A673 (cell line): ENCODE results near the gene C9orf78. TPM values are rescaled to one million over a fixed set of nuclear protein-coding genes. Genes with fewer than 3 reads are reported as not detected.

Experiments
- BruUV-seq: library from RNA; stranded (reverse); fragments of 400-500 nt; replicated peaks from 2 replicates; lab custom pipeline; 2021; lab: Mats Ljungman, UMichigan
- CTCF ChIA-PET: fragments of 300-600 bp; sonication (Branson Sonifier 250); formaldehyde crosslinking; loops from one replicate; lab custom pipeline; 2022; ENCODE audit warnings: antibody characterized with exemption; lab: Charles Lee
- POLR2A ChIA-PET: fragments of 300-600 bp; sonication (Branson Sonifier 250); formaldehyde crosslinking; loops from one replicate; lab custom pipeline; 2022; ENCODE audit warnings: antibody characterized with exemption; ENCODE audit not compliant: low non-redundant PET; lab: Charles Lee
- DNase-seq: peaks from one replicate; pipeline ENCODE4 v3.0.0-alpha.2; 2015; ENCODE audit warnings: low spot score
- H3K27ac ChIP-seq: fragments of 200-600 bp; sonication (generic); 2 replicates; pipeline ENCODE4 v1.5.1; 2016; ENCODE audit warnings: mixed run types, low read depth, mild to moderate bottlenecking, mixed read lengths, antibody characterized with exemption, low read length; ENCODE audit not compliant: poor library complexity, severe bottlenecking
- H3K27me3 ChIP-seq: fragments of 200-600 bp; sonication (generic); replicated peaks from 2 replicates; pipeline ENCODE4 v1.6.1; 2017; ENCODE audit warnings: mixed run types, low read depth, mild to moderate bottlenecking, mixed read lengths, antibody characterized with exemption, low read length; ENCODE audit not compliant: insufficient read depth, poor library complexity
- H3K36me3 ChIP-seq: fragments of 200-600 bp; sonication (generic); 2 replicates; pipeline ENCODE4 v1.6.1; 2016; ENCODE audit warnings: mixed run types, mild to moderate bottlenecking, mixed read lengths, antibody characterized with exemption, low read length; ENCODE audit not compliant: insufficient read depth, poor library complexity, severe bottlenecking
- H3K4me1 ChIP-seq: fragments of 200-600 bp; sonication (generic); 2 replicates; pipeline ENCODE4 v1.6.1; 2017; ENCODE audit warnings: mixed run types, mild to moderate bottlenecking, mixed read lengths, antibody characterized with exemption, low read length; ENCODE audit not compliant: insufficient read depth, poor library complexity, severe bottlenecking
- H3K4me3 ChIP-seq: fragments of 200-600 bp; sonication (generic); 2 replicates; pipeline ENCODE4 v1.5.1; 2016; ENCODE audit warnings: low read depth, mixed run types, mild to moderate bottlenecking, mixed read lengths, low read length; ENCODE audit not compliant: poor library complexity, severe bottlenecking
- H3K9me3 ChIP-seq: fragments of 200-600 bp; sonication (generic); 2 replicates; pipeline ENCODE4 v1.6.1; 2016; ENCODE audit warnings: mixed run types, low read depth, mild to moderate bottlenecking, mixed read lengths, antibody characterized with exemption, low read length; ENCODE audit not compliant: poor library complexity, severe bottlenecking
- EZH2 ChIP-seq: fragments of 200-600 bp; sonication (generic); IDR thresholded peaks from 2 replicates; pipeline ENCODE4 v1.6.1; 2017; ENCODE audit warnings: borderline replicate concordance, low read depth, mild to moderate bottlenecking, mixed read lengths, antibody characterized with exemption, low read length; ENCODE audit not compliant: poor library complexity, severe bottlenecking
- intact Hi-C: fragments of 100-400 bp; cut with micrococcal nuclease; formaldehyde crosslinking; loops from one replicate; pipeline ENCODE4 v1.10.0; 2022; ENCODE audit not compliant: unreplicated experiment
- total RNA-seq: library from RNA; stranded (reverse); gene quantifications from 2 replicates; pipeline ENCODE4 v1.2.3, GENCODE V29; 2021
- TF ChIP-seq, protein P1 (sequence below): fragments of 300-800, 200-600 bp; sonication (generic); conservative IDR thresholded peaks from 2 replicates; pipeline ENCODE4 v1.5.1; 2017; ENCODE audit warnings: low read depth, mild to moderate bottlenecking, antibody characterized with exemption, low read length, moderate library complexity, mixed read lengths

Gene C9orf78
- total RNA-seq, 1 experiment from 2014 or later, result 60.4 TPM

DNA sequence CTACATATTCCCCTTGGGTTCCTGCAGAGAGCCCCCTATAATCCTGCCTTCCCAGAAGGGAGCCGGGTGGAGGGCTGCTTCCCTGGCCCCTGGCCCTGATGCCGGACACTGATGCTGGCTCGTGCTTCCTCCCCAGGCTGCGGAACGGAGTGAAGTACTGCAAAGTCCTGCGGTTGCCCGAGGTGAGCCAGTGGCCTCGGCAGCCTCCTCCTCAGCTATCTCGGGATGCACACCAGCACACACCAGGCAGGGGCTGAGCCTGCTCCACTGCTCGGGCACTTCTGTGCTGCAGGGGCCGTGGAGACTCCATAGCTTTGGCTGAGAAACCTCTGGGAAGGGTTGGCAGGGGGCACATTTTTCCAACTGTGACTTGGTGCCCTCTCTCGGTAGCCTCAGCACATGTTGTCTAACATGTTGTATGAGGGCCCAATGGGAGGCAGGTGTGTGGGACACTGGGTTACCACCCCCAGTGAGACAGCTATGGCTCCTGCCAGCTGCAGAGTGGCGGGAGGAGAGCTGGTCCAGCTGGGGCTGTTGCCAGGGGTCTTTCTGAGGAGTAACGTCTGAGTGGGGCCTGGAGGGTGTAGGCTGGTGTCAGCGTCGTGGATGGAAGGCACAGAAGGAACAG lies 38.6 kb upstream of the C9orf78 start:
- DNase-seq, result no peak
- H3K36me3 ChIP-seq, result peaks cover 2% of the 10 kb centered on the region
- H3K4me3 ChIP-seq, result no peak overlapping the region
- no peaks in the 10 kb centered on the region for H3K27me3 ChIP-seq
- no peak overlapping the region for H3K27ac ChIP-seq
- intact Hi-C loops, result no loop called here
- CTCF ChIA-PET, result no interaction called here
- H3K4me1 ChIP-seq, result no peaks in the 10 kb centered on the region
- no peak for TF ChIP-seq EZH2
- TF ChIP-seq, protein P1, sequence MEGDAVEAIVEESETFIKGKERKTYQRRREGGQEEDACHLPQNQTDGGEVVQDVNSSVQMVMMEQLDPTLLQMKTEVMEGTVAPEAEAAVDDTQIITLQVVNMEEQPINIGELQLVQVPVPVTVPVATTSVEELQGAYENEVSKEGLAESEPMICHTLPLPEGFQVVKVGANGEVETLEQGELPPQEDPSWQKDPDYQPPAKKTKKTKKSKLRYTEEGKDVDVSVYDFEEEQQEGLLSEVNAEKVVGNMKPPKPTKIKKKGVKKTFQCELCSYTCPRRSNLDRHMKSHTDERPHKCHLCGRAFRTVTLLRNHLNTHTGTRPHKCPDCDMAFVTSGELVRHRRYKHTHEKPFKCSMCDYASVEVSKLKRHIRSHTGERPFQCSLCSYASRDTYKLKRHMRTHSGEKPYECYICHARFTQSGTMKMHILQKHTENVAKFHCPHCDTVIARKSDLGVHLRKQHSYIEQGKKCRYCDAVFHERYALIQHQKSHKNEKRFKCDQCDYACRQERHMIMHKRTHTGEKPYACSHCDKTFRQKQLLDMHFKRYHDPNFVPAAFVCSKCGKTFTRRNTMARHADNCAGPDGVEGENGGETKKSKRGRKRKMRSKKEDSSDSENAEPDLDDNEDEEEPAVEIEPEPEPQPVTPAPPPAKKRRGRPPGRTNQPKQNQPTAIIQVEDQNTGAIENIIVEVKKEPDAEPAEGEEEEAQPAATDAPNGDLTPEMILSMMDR, result no peak
- no TSS peak for BruUV-seq
- no peaks in the 10 kb centered on the region for H3K9me3 ChIP-seq
- POLR2A ChIA-PET, result interaction anchor here (0.5 to 0.6 kb wide), 2 partner anchors 93 to 173 kb away, joined by 4 to 9 read pairs; no protein-coding TSS in a partner anchor

DNA sequence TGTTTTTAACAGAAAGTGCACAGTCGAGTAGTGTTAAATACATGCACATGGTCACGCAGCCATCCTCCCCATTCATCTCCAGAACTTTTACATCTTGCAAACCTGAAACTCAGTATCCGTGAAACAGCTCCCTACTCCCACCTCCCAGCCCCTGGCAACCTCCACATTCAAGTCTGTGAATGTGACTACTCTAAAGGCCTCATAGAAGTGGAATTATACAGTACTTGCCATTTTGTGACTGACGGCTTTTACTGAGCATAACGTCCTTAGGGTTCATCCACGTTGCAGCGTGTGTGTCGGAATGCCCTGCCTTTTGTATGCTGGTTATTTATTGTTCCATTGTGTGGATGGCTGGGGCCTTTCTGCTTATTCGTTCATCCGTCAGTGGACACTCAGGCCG lies 36.0 kb upstream of the C9orf78 start:
- intact Hi-C loops, result no loop called here
- Histone ChIP-seq H3K36me3 (no peaks in the 10 kb centered on the region), H3K4me1 (no peaks in the 10 kb centered on the region), H3K4me3 (no peak overlapping the region), H3K9me3 (no peaks in the 10 kb centered on the region), H3K27me3 (no peaks in the 10 kb centered on the region), H3K27ac (no peak overlapping the region)
- ChIA-PET CTCF (no interaction called here), POLR2A (interaction anchor here (0.6 kb wide), 1 partner anchor 350 kb away, joined by 3 read pairs; no protein-coding TSS in a partner anchor)
- no peak for DNase-seq
- TF ChIP-seq, protein P1, result no peak
- TF ChIP-seq EZH2, result no peak
- no TSS peak for BruUV-seq

DNA sequence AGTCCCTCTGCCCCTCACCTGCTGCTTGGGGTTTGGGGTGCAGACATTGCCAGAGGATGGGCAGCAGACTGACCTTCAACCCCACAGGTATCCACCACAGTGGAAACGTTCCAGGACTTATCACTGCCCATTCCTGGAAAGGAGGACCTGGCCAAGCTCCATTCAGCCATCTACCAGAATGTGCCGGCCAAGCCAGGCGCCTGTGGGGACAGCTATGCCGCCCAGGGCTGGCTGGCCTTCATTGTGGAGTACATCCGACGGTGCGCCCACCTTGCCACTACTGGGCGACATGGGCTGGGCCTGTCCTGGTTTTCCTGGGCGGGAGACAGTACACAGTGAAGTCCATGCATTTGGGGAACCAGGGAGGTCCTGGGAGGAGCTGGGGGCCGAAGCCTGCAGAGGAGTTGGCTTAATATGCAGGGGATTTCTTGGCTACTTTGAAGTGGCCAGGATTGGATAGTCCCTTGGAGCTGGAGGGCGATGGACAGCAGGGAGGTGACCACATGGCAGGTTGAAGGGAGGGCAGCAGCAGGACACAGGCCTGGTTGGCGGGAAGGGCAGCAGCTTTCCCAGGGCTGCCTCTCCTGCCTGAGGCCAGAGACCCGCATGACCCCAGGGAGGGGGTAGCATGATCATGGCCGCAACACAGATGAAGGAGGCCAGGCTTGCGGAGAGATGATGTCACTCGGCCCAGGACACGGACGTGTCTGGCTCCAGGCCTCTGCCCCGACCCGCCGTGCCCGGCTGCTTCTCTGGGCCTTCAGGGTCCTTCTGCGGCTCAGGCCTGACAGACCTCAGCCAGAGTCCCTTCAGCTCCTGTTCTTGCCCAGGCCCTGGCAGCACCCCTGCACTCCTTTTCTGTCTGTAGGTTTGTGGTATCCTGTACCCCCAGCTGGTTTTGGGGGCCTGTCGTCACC lies 34.8 kb upstream of the C9orf78 start:
- CTCF ChIA-PET, result no interaction called here
- H3K36me3 ChIP-seq, result no peaks in the 10 kb centered on the region
- no peaks in the 10 kb centered on the region for H3K9me3 ChIP-seq
- POLR2A ChIA-PET, result no interaction called here
- no peak overlapping the region for H3K27ac ChIP-seq
- H3K4me3 ChIP-seq, result no peak overlapping the region
- no peak for DNase-seq
- no TSS peak for BruUV-seq
- TF ChIP-seq, protein P1, result no peak
- no peak for TF ChIP-seq EZH2
- peaks cover 4% of the 10 kb centered on the region for H3K4me1 ChIP-seq
- H3K27me3 ChIP-seq, result no peaks in the 10 kb centered on the region
- intact Hi-C loops, result no loop called here
